Suprapubic skin (tissue), 3 donors: ENCODE results near the gene MACO1.

Experiments
- POLR2AphosphoS5 ChIP-seq, 3 donors: sonication (generic); formaldehyde crosslinking; IDR thresholded peaks; one replicate each; pipeline ENCODE4 v1.6.1; 2017; ENCODE audit warnings: antibody characterized with exemption in 3 of 3
- TF ChIP-seq, protein P1 (sequence below), 2 donors: fragments of 200-600 bp in 1 of 2; fragments of 450-650 bp in 1 of 2; sonication (generic) in 1 of 2; IDR thresholded peaks; one replicate each; pipeline ENCODE4 v1.5.1; 2016 to 2019; ENCODE audit warnings: antibody characterized with exemption in 2 of 2, mild to moderate bottlenecking in 1 of 2, moderate library complexity in 1 of 2

DNA sequence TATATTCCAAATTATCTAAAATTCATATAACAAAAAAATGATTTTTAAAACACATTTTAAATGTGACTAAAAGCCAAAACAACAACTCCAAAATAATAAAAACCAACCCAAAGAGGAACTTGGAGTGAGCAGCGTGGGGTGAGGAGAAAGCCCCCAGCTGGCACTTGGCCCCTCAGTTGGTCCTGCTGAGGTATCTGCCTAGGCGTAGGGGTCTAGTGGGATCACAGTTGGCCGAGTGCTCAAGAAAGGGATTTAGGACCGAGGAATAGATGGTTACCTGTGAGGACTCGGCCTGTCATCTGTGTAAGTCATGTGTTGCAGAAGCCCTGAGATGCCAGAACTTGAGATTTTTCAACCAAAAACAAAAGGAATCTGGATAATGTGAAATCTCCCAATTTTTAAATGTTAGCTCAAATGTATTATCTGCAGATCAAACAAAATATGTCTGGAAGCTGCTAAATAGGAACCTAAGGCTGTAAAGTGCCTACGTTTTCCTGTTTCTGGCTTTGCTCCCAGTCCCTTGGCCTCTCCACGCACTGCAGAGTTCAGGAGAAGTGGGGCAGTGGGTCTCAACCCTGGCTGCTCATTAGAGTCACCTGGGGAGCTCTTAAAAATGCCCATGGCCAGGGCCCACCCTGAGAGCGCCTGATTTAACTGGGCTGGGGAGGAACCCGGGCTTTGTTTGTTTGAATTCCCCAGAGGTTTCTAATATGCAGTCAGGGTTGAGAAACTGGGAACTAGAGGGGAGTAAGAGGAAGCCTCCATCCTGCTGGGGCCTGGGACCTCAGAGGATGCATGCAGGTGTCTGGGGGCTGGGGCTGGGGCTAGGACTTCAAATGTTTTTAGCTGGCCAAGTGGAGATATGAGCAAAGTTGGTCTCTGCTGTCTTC, 74.3 kb downstream of the MACO1 start:
- TF ChIP-seq, protein P1, sequence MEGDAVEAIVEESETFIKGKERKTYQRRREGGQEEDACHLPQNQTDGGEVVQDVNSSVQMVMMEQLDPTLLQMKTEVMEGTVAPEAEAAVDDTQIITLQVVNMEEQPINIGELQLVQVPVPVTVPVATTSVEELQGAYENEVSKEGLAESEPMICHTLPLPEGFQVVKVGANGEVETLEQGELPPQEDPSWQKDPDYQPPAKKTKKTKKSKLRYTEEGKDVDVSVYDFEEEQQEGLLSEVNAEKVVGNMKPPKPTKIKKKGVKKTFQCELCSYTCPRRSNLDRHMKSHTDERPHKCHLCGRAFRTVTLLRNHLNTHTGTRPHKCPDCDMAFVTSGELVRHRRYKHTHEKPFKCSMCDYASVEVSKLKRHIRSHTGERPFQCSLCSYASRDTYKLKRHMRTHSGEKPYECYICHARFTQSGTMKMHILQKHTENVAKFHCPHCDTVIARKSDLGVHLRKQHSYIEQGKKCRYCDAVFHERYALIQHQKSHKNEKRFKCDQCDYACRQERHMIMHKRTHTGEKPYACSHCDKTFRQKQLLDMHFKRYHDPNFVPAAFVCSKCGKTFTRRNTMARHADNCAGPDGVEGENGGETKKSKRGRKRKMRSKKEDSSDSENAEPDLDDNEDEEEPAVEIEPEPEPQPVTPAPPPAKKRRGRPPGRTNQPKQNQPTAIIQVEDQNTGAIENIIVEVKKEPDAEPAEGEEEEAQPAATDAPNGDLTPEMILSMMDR (IDR thresholded peaks at IDR 0.05), result no peak
- no peak for TF ChIP-seq POLR2AphosphoS5 (IDR thresholded peaks at IDR 0.05)
